Breast epithelium (tissue), 4 donors: ENCODE data around the gene AGER. TPM values are rescaled to one million over a fixed set of nuclear protein-coding genes. Genes with fewer than 3 reads are reported as not detected.
"Not testable (repeated sequence)": the region's sequence is repeated elsewhere in the genome, so short reads cannot be mapped to it uniquely, and the experiment has no call there.

Experiments used
- DNase-seq, 2 donors: peaks; one replicate each; pipeline ENCODE4 v3.0.0-alpha.2; 2019; ENCODE audit warnings: low spot score in 2 of 2
- H3K27ac ChIP-seq, 2 donors: fragments of 200-600 bp; sonication (generic) in 1 of 2; one replicate each; pipeline ENCODE4 v1.5.1; 2016 to 2019; ENCODE audit warnings: mild to moderate bottlenecking in 1 of 2
- H3K27me3 ChIP-seq, 2 donors: fragments of 200-600 bp; sonication (generic) in 1 of 2; one replicate each; pipeline versions ENCODE4 v1.5.1 to v1.6.0; 2017 to 2019; ENCODE audit warnings: control low read depth in 1 of 2, mild to moderate bottlenecking in 1 of 2
- H3K36me3 ChIP-seq: fragments of 200-600 bp; one replicate; pipeline ENCODE4 v1.5.1; 2019
- H3K4me1 ChIP-seq, 2 donors: fragments of 200-600 bp; sonication (generic); one replicate each; pipeline ENCODE4 v1.5.1; 2016 to 2019; ENCODE audit warnings: control low read depth in 1 of 2
- H3K4me3 ChIP-seq, 3 donors: fragments of 200-600 bp; sonication (generic); 1 replicate in 2 of 3; 2 replicates in 1 of 3; pipeline ENCODE4 v1.5.1; 2016 to 2019; ENCODE audit warnings: mild to moderate bottlenecking in 3 of 3, moderate library complexity in 2 of 3
- H3K9me3 ChIP-seq, 2 donors: fragments of 200-600 bp; sonication (generic) in 1 of 2; one replicate each; pipeline ENCODE4 v1.5.1; 2016 to 2019; ENCODE audit warnings: control low read depth in 1 of 2
- POLR2A ChIP-seq: fragments of 450-650 bp; IDR thresholded peaks from one replicate; pipeline ENCODE4 v1.6.1; 2016; ENCODE audit warnings: antibody characterized with exemption, mild to moderate bottlenecking, moderate library complexity
- POLR2AphosphoS5 ChIP-seq, 3 donors: sonication (generic); formaldehyde crosslinking; IDR thresholded peaks; one replicate each; pipeline ENCODE4 v1.6.1; 2017; ENCODE audit warnings: antibody characterized with exemption in 3 of 3
- intact Hi-C: fragments of 100-400 bp; cut with DNase I; formaldehyde crosslinking; loops from one replicate; pipeline ENCODE4 v1.15.1; 2023; ENCODE audit warnings: low total_unique reads
- total RNA-seq, 3 donors: library from RNA; depleted of rRNA; stranded (reverse); fragments of >200 nt; gene quantifications; one replicate each; pipeline ENCODE4 v1.1.0, GENCODE V29; 2016
- TF ChIP-seq, protein P1 (sequence below), 3 donors: fragments of 450-650 bp; IDR thresholded peaks; one replicate each; pipeline ENCODE4 v1.5.1; 2016 to 2017; ENCODE audit warnings: antibody characterized with exemption in 3 of 3, mild to moderate bottlenecking in 3 of 3, moderate library complexity in 3 of 3

The AGER gene
- total RNA-seq, 3 donors from 2014 or later: 1.3 to 2.6 (median 1.8) TPM

GRCh38 chr6:32187009-32187709 lies 3.1 kb upstream of the AGER start:
- Histone ChIP-seq H3K4me3 (no peak overlapping the region), H3K36me3 (no peaks in the 10 kb centered on the region), H3K27me3 (no peaks in the 10 kb centered on the region), H3K9me3 (no peaks in the 10 kb centered on the region), H3K27ac (peak overlapping the region; percentile 97 to 98), H3K4me1 (peaks cover 0 to 6% of the 10 kb centered on the region in 2 donors)
- intact Hi-C loops: no loop called here
- DNase-seq: no peak
- TF ChIP-seq POLR2AphosphoS5 (IDR thresholded peaks at IDR 0.05) (no peak), POLR2A (no peak)
- TF ChIP-seq, protein P1, sequence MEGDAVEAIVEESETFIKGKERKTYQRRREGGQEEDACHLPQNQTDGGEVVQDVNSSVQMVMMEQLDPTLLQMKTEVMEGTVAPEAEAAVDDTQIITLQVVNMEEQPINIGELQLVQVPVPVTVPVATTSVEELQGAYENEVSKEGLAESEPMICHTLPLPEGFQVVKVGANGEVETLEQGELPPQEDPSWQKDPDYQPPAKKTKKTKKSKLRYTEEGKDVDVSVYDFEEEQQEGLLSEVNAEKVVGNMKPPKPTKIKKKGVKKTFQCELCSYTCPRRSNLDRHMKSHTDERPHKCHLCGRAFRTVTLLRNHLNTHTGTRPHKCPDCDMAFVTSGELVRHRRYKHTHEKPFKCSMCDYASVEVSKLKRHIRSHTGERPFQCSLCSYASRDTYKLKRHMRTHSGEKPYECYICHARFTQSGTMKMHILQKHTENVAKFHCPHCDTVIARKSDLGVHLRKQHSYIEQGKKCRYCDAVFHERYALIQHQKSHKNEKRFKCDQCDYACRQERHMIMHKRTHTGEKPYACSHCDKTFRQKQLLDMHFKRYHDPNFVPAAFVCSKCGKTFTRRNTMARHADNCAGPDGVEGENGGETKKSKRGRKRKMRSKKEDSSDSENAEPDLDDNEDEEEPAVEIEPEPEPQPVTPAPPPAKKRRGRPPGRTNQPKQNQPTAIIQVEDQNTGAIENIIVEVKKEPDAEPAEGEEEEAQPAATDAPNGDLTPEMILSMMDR (IDR thresholded peaks at IDR 0.05): no peak

GRCh38 chr6:32186151-32186840 lies 2.2 kb upstream of the AGER start:
- peak overlapping the region; percentile 97 to 98 for H3K27ac ChIP-seq
- H3K27me3 ChIP-seq, H3K4me3 ChIP-seq, H3K36me3 ChIP-seq, H3K4me1 ChIP-seq, intact Hi-C loops, H3K9me3 ChIP-seq, DNase-seq: not testable (repeated sequence)

- H3K4me3 ChIP-seq, H3K36me3 ChIP-seq, H3K4me1 ChIP-seq, H3K27me3 ChIP-seq, intact Hi-C loops, H3K9me3 ChIP-seq: not testable (repeated sequence)
- DNase-seq: peak; percentile 74 to 79
- H3K27ac ChIP-seq: peak overlapping the region; percentile 97 to 98
Observed at GRCh38 chr6:32185681-32186131, 1.7 kb upstream of the AGER start.

DNA sequence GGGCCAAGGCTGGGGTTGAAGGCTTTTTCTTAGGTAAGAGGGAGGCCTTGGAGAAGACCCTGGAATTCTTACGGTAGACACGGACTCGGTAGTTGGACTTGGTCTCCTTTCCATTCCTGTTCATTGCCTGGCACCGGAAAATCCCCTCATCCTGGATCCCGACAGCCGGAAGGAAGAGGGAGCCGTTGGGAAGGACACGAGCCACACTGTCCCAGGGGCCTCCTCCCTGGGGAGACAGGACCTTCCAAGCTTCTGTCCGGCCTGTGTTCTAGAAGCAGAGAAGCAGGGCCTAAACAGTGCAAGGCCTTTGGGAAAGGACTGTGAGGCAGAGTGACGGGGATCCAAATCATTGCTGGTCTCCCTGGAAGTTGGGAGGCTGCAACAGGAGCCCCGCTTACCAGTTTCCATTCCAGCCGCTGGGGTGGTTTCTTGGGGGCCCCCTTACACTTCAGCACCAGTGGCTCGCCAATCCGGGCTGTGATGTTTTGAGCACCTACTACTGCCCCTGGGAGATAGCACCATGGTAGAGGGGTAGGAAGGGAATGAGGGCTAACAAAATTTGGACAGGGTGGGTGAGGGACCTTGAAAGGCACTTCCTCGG lies 470 bp downstream of the AGER start:
- H3K36me3 ChIP-seq: no peaks in the 10 kb centered on the region
- intact Hi-C loops: no loop called here
- TF ChIP-seq POLR2AphosphoS5 (IDR thresholded peaks at IDR 0.05) (no peak), POLR2A (no peak)
- TF ChIP-seq, protein P1 (IDR thresholded peaks at IDR 0.05): no peak
- peak overlapping the region; percentile 40 to 75 for H3K27ac ChIP-seq
- DNase-seq: no peak
- no peaks in the 10 kb centered on the region for H3K9me3 ChIP-seq
- H3K27me3 ChIP-seq: no peaks in the 10 kb centered on the region
- H3K4me3 ChIP-seq: no peak overlapping the region
- peaks cover 0 to 10% of the 10 kb centered on the region in 2 donors for H3K4me1 ChIP-seq

DNA sequence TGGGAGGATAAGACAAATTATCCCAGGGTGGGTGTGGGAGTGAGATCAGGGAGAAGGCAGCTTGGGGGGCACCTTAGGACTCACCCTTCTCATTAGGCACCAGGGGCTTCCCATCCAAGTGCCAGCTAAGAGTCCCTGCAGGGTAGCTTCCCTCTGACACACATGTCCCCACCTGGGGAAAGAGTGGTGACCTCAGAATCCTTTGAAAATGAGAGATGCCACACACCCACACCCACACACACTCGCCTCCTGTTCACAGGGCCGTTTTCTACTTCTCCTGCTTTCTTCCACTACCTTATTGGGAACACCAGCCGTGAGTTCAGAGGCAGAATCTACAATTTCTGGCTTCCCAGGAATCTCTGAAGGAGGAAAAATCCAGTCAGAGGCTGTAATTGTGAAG lies 1.0 kb downstream of the AGER start:
- DNase-seq: no peak
- intact Hi-C loops: no loop called here
- no peak for TF ChIP-seq POLR2A
- TF ChIP-seq, protein P1 (IDR thresholded peaks at IDR 0.05): no peak
- no peak for TF ChIP-seq POLR2AphosphoS5 (IDR thresholded peaks at IDR 0.05)
- Histone ChIP-seq H3K4me1 (peaks cover 0 to 10% of the 10 kb centered on the region in 2 donors), H3K36me3 (no peaks in the 10 kb centered on the region), H3K27me3 (no peaks in the 10 kb centered on the region), H3K27ac (peak overlapping the region; percentile 40 to 75), H3K9me3 (no peaks in the 10 kb centered on the region), H3K4me3 (no peak overlapping the region)

GRCh38 chr6:32182555-32182981 lies 1.5 kb downstream of the AGER start:
- no peak for DNase-seq
- intact Hi-C loops: no loop called here
- Histone ChIP-seq H3K27me3 (no peaks in the 10 kb centered on the region), H3K36me3 (no peaks in the 10 kb centered on the region), H3K27ac (peak overlapping the region in 1 of 2 donors; percentile 75), H3K4me1 (peaks cover 0 to 10% of the 10 kb centered on the region in 2 donors), H3K9me3 (no peaks in the 10 kb centered on the region), H3K4me3 (no peak overlapping the region)
- TF ChIP-seq, protein P1 (IDR thresholded peaks at IDR 0.05): no peak
- no peak for TF ChIP-seq POLR2AphosphoS5 (IDR thresholded peaks at IDR 0.05)
